ENCODE results near the gene PHF21A. TPM values are rescaled to one million over a fixed set of nuclear protein-coding genes. Genes with fewer than 3 reads are reported as not detected.

Gene PHF21A
- polyA plus RNA-seq, 1 donor (not counting 4 experiments of a cell fraction or from before 2014, with no cell fraction given) = 16.1 TPM

GRCh38 chr11:45926536-45927331 lies 194.5 kb downstream of the PHF21A start:
- H4K20me1 ChIP-seq (ENCODE audit: control insufficient read depth, extremely low read depth, insufficient read depth, low read length) = no peaks in the 10 kb centered on the region
- H3K4me2 ChIP-seq (ENCODE audit: control insufficient read depth, extremely low read depth, insufficient read depth, low read depth, low read length) = no peak overlapping the region
- no peak overlapping the region for H3K27ac ChIP-seq (ENCODE audit: control insufficient read depth, insufficient read depth, low read length)
- no peak overlapping the region for H2AFZ ChIP-seq (ENCODE audit: control insufficient read depth, low read length)
- H3K9me3 ChIP-seq (ENCODE audit: control insufficient read depth, low read depth, low read length) = no peaks in the 10 kb centered on the region
- no peaks in the 10 kb centered on the region for H3K27me3 ChIP-seq (ENCODE audit: control insufficient read depth, extremely low read depth, insufficient read depth, low read length)
- dilution Hi-C loops (cut with MboI; ENCODE audit: extremely low pct_ligation_motif_present, low sequenced_read_pairs) = no loop called here
- no peak overlapping the region for H3K4me3 ChIP-seq (ENCODE audit: control insufficient read depth in 2 of 3, extremely low read depth in 1 of 3, insufficient read depth in 2 of 3, low read depth in 1 of 3, low read length in 3 of 3)
- FAIRE-seq (no peak), DNase-seq (ENCODE audit: low read depth, low spot score) (no peak)
- TF ChIP-seq CTCF (optimal IDR thresholded peaks at IDR 0.05 in 1 of 3, IDR thresholded peaks at IDR 0.05 in 1 of 3, conservative IDR thresholded peaks at IDR 0.05 in 1 of 3; ENCODE audit: extremely low read depth in 1 of 3, insufficient read depth in 2 of 3, low read length in 3 of 3) = no peak
- no peak for TF ChIP-seq EZH2 (IDR thresholded peaks at IDR 0.05; ENCODE audit: low read length)
- H3K4me1 ChIP-seq (ENCODE audit: control insufficient read depth, extremely low read depth, insufficient read depth, low read length) = peaks cover 46% of the 10 kb centered on the region
- peaks cover 2% of the 10 kb centered on the region for H3K9me1 ChIP-seq (ENCODE audit: control insufficient read depth, extremely low read depth, insufficient read depth, low read length)
- H3K36me3 ChIP-seq (ENCODE audit: control insufficient read depth in 2 of 2, extremely low read depth in 1 of 2, insufficient read depth in 2 of 2, low read length in 2 of 2) = peaks cover 0 to 11% of the 10 kb centered on the region in 2 experiments
- H3K9ac ChIP-seq (ENCODE audit: control insufficient read depth, extremely low read depth, insufficient read depth, low read length) = no peak overlapping the region
- H3K79me2 ChIP-seq (ENCODE audit: control insufficient read depth, insufficient read depth, low read length) = peaks cover 10% of the 10 kb centered on the region

- Histone ChIP-seq H3K9ac (ENCODE audit: control insufficient read depth, extremely low read depth, insufficient read depth, low read length) (no peak overlapping the region), H3K27me3 (ENCODE audit: control insufficient read depth, extremely low read depth, insufficient read depth, low read length) (no peaks in the 10 kb centered on the region), H3K9me3 (ENCODE audit: control insufficient read depth, low read depth, low read length) (no peaks in the 10 kb centered on the region), H3K9me1 (ENCODE audit: control insufficient read depth, extremely low read depth, insufficient read depth, low read length) (peaks cover 4% of the 10 kb centered on the region), H3K36me3 (ENCODE audit: control insufficient read depth in 2 of 2, extremely low read depth in 1 of 2, insufficient read depth in 2 of 2, low read length in 2 of 2) (peaks cover 0 to 11% of the 10 kb centered on the region in 2 experiments), H4K20me1 (ENCODE audit: control insufficient read depth, extremely low read depth, insufficient read depth, low read length) (no peaks in the 10 kb centered on the region), H3K79me2 (ENCODE audit: control insufficient read depth, insufficient read depth, low read length) (peaks cover 10% of the 10 kb centered on the region), H3K4me2 (ENCODE audit: control insufficient read depth, extremely low read depth, insufficient read depth, low read depth, low read length) (no peak overlapping the region), H3K4me1 (ENCODE audit: control insufficient read depth, extremely low read depth, insufficient read depth, low read length) (peaks cover 39% of the 10 kb centered on the region), H2AFZ (ENCODE audit: control insufficient read depth, low read length) (no peak overlapping the region), H3K27ac (ENCODE audit: control insufficient read depth, insufficient read depth, low read length) (no peak overlapping the region), H3K4me3 (ENCODE audit: control insufficient read depth in 2 of 3, extremely low read depth in 1 of 3, insufficient read depth in 2 of 3, low read depth in 1 of 3, low read length in 3 of 3) (no peak overlapping the region)
- dilution Hi-C loops (cut with MboI; ENCODE audit: extremely low pct_ligation_motif_present, low sequenced_read_pairs) = no loop called here
- FAIRE-seq = no peak
- no peak for DNase-seq (ENCODE audit: low read depth, low spot score)
- TF ChIP-seq CTCF (optimal IDR thresholded peaks at IDR 0.05 in 1 of 3, IDR thresholded peaks at IDR 0.05 in 1 of 3, conservative IDR thresholded peaks at IDR 0.05 in 1 of 3; ENCODE audit: extremely low read depth in 1 of 3, insufficient read depth in 2 of 3, low read length in 3 of 3) (no peak), EZH2 (IDR thresholded peaks at IDR 0.05; ENCODE audit: low read length) (no peak)
These were observed 195.3 kb downstream of the PHF21A start for GRCh38 chr11:45926001-45926401.

Data from keratinocyte (primary cell).